ENCODE measurements around the gene FAM193A.
"Not testable (repeated sequence)": the region's sequence is repeated elsewhere in the genome, so short reads cannot be mapped to it uniquely, and the experiment has no call there.

The FAM193A gene

GRCh38 chr4:2757426-2757825, 221.0 kb downstream of the FAM193A start:
- DNase-seq (ENCODE audit: low read depth in 1 of 2, low spot score in 1 of 2): no peak
- Histone ChIP-seq H3K27ac (replicated peaks) (no peak overlapping the region), H3K4me3 (replicated peaks; ENCODE audit: insufficient read depth, low read length) (no peak overlapping the region), H3K27me3 (ENCODE audit: insufficient read depth, poor library complexity, severe bottlenecking) (no peaks in the 10 kb centered on the region)
- TF ChIP-seq REST (IDR thresholded peaks at IDR 0.05; ENCODE audit: insufficient replicate concordance, low read depth) (no peak), CTCF (IDR thresholded peaks at IDR 0.05; ENCODE audit: insufficient read depth, low read length) (no peak), GABPA (IDR thresholded peaks at IDR 0.05; ENCODE audit: low read depth) (no peak), POLR2AphosphoS5 (IDR thresholded peaks at IDR 0.05; ENCODE audit: low read depth) (no peak), SPI1 (IDR thresholded peaks at IDR 0.05; ENCODE audit: borderline replicate concordance, low read depth) (no peak)

- H3K27me3 ChIP-seq (ENCODE audit: insufficient read depth, poor library complexity, severe bottlenecking): no peaks in the 10 kb centered on the region
- H3K4me3 ChIP-seq (replicated peaks; ENCODE audit: insufficient read depth, low read length): no peak overlapping the region
- DNase-seq (ENCODE audit: low read depth in 1 of 2, low spot score in 1 of 2): no peak
- no peak overlapping the region for H3K27ac ChIP-seq (replicated peaks)
- TF ChIP-seq SPI1 (IDR thresholded peaks at IDR 0.05; ENCODE audit: borderline replicate concordance, low read depth) (no peak), REST (IDR thresholded peaks at IDR 0.05; ENCODE audit: insufficient replicate concordance, low read depth) (no peak), CTCF (IDR thresholded peaks at IDR 0.05; ENCODE audit: insufficient read depth, low read length) (no peak), POLR2AphosphoS5 (IDR thresholded peaks at IDR 0.05; ENCODE audit: low read depth) (no peak), GABPA (IDR thresholded peaks at IDR 0.05; ENCODE audit: low read depth) (no peak)
These were observed 224.8 kb downstream of the FAM193A start for GRCh38 chr4:2761035-2761923.

GRCh38 chr4:2762048-2762447, 225.6 kb downstream of the FAM193A start:
- H3K4me3 ChIP-seq (replicated peaks; ENCODE audit: insufficient read depth, low read length): no peak overlapping the region
- H3K27ac ChIP-seq (replicated peaks): no peak overlapping the region
- no peaks in the 10 kb centered on the region for H3K27me3 ChIP-seq (ENCODE audit: insufficient read depth, poor library complexity, severe bottlenecking)
- DNase-seq (ENCODE audit: low read depth in 1 of 2, low spot score in 1 of 2): no peak
- TF ChIP-seq CTCF (IDR thresholded peaks at IDR 0.05; ENCODE audit: insufficient read depth, low read length) (no peak), POLR2AphosphoS5 (IDR thresholded peaks at IDR 0.05; ENCODE audit: low read depth) (no peak), SPI1 (IDR thresholded peaks at IDR 0.05; ENCODE audit: borderline replicate concordance, low read depth) (no peak), GABPA (IDR thresholded peaks at IDR 0.05; ENCODE audit: low read depth) (no peak), REST (IDR thresholded peaks at IDR 0.05; ENCODE audit: insufficient replicate concordance, low read depth) (no peak)

- not testable (repeated sequence) for H3K27ac ChIP-seq (replicated peaks); H3K27me3 ChIP-seq (ENCODE audit: insufficient read depth, poor library complexity, severe bottlenecking); H3K4me3 ChIP-seq (replicated peaks; ENCODE audit: insufficient read depth, low read length); DNase-seq (ENCODE audit: low read depth in 1 of 2, low spot score in 1 of 2)
These were observed 226.3 kb downstream of the FAM193A start for GRCh38 chr4:2762486-2763370.
